Activated CD4-positive, alpha-beta T cell treated with anti-CD3 and anti-CD28 coated beads, Interleukin-2, amount 50 U/mL, for 4 hours (primary cell): ENCODE measurements around the gene SLC35F1.

ENCODE experiments used
- DNase-seq, 2 experiments: peaks; one replicate each; pipeline ENCODE4 v3.0.0-alpha.2; 2020

The SLC35F1 gene

DNA sequence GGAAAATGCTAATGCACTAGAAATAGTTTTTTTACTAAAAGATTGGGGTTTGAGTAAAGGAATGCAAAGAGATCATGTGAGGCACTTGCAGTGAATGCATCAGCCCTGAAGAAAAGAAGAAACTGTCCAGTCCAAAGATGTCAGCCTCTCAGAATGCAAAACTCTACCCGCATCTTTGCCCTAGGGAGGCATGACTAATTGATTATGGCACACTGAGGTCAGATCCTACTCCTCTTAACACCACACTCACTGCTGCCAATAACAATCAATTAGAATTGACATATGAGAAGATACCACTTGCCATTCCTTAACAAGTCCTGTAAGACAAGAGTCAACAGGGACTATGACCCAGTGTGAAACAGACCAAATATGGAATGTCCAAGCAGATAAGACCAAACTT lies 378.7 kb downstream of the SLC35F1 start:
- DNase-seq, result no peak

DNA sequence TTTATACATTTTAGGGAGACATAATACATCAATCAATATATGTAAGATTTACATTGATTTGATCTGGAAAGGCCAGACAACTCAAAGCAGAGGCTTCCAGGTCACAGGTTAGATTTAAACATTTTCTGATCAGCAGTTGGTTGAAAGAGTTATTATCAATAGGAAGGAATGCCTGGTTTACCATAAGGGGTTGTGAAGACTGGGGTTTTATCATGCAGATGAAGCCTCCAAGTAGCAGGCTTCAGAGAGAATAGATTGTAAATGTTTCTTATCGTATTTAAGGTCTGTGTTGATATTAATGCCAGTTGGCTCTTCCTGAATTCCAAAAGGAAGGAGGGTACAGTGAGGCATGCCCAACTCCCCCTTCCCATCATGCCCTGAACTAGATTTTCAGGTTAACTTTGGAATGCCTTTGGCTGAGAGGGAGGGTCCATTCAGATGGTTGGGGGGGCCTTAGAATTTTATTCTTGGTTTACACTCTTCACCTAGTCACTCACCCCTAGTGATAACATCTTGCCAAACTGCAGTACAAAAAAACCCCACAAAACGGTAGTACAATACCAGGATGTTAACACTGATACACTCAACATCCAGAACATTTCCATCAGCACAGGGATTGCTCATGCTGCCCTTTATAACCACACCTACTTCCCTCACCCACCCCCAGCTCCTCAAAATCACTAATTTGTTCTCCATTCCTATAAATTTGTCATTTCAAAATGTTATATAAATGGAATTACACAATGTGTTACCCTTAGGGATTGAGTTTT lies 381.5 kb downstream of the SLC35F1 start:
- no peak for DNase-seq

DNA sequence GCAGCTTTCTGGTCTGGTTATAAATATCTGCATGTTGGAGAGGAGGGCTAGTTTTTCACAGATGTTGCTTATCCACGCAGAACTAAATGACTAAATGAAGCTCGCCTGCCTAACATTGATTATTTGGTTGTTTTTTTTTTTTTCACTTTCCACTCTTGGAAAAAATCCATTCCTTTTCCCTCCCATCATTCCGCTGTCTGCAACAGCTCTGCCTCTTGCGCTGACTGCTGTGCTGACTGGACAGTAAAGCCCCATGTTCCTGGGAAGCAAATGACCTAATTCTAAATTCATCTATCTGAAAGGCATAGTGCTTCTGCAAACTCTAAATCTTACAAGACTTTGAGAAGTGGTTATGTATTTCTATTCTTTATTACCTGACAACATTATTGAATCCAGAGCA lies 385.5 kb downstream of the SLC35F1 start:
- DNase-seq, result no peak

DNA sequence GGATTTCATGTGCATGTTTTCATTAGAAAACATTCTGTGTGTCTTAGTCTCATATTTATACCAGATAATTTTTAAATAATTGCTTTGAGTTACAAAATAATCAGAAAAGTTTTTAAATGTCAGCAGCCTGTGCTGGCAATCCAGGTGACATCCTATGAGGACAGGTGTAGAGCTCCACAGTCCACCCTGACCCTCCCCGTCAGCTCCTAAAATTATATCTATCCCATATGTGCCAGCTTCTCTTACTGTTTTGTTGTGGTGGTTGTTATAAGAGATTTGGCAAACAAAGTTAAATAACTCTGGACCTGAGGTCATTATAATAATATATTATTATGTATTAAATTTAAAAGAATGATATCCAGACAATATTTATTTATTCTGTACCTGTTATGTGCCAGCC lies 387.8 kb downstream of the SLC35F1 start:
- no peak for DNase-seq

DNA sequence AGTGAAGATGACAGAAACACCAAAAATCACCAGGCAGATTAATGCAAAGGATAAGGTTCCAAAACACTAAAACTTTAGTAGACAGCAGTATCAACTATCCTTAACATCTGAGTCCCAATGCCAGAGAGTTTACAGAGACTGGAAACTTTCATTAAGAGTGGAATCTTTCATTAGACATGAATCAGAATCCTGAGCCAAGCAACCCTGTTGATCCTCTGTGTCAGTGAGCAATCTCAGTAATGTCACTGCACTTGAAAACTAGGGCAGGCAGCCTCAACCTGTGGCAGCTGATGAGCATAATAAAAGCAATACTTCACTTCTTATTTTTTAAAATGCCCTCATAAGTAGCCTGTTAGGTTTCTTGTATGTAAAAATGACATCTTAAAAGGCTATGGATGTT lies 388.3 kb downstream of the SLC35F1 start:
- no peak for DNase-seq

DNA sequence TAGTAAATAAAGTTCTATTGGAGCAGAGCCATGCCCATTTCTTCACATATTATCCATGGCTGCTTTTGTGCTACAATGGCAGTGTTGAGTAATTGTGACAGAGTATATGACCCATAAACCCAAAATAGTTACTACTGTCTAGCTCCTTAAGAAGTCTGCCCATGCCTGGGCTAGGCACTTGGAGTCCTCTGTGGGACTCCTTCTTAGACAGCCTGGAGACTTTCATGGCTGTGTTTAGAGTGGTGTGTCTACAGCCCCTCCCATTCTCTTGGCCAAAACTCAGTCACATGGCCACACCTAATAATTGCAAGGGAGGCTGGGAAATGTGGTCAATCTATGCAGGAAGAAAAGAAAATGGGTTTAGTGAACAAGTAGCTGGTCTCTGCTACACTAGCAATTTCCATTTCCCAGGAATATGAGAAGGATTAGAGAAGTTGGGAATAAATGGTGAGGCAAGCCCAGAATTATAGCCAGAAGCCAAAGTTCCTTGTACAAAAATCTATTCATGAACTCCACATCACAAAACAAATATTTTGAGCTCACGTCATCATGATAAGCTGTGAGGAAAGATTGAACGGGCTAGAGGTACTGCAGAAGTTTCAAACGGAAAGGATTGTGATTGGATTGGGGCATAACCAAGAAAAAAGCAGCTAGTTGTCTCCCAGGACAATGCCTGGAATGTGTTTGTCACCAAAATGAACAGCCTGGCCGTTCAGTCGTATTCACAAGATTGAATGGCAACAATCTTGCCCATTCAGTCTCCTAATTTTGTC lies 389.3 kb downstream of the SLC35F1 start:
- DNase-seq, result no peak

DNA sequence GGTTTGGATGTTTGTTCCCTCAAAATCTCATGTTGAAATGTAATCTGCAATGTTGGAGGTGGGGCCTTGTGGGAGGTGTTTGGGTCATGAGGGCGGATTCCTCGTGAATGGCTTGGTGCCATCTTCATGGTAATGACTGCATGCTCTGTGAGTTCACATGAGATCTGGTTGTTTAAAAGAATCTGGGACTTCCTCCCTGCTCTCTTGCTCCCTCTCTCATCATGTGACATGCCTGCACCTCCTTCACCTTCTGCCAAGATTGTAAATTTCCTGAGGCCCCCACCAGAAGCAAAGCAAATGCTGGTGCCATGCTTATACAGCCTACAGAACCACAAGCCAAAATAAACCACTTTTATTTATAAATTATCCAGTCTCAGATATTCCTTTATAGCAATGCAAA lies 390.8 kb downstream of the SLC35F1 start:
- no peak for DNase-seq

DNA sequence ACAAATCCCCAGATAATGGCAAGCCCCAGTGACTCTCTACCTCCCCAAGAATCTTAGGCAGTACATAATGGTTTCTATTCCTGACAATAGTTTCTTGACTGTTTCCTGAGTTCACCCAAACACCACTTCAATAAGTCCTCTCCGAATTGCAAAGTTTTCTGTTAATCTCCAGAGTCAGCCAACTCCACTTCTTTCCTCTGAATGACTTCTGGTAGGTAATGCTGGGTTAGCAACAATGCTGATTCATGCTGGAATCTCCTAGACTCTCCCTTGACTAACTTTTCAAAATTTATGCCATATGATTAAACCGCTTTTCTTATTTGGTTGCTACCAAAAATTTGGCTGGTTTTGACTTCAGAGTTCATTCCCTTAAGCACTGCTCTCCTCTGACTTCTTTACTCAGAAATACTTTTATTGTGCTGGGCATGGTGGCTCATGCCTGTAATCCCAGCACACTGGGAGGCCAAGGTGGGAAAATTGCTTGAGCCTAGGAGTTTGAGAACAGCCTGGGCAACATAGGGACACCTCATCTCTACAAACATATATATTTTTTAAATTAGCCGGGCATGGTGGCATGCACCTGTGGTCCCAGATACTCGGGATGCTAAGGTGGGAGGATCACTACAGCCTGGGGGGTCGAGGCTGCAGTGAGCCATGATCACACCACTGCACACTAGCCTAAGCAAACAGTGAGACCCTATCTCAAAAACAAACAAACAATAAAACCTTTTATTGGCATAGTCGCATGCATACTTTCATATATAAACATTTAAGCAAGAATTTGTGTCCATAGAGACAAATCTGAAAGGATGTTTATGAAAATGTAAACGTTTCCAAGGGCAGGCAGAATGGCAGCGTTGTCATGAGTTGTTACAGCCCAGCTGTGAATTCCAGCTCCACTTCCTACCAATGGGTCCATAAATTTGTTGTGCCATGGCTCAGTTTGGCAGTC lies 391.7 kb downstream of the SLC35F1 start:
- DNase-seq, result no peak

DNA sequence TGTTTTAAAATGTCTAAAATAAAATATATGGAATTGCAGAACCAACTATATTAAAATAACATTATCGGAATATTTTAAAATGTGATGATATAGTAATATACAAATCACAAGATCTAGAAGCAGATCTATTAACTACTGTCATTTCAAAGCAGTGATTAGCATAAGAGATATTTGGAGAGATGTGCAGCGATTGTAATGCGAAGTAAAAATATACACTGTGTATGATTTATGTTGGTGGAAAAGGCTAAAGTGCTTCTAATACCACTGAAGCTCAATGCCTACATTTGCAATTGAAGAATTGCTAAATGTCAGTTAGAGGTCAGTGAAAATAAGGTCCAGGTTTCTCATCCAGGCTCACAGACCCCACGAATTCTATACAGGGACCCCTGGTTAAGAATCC lies 392.4 kb downstream of the SLC35F1 start:
- no peak for DNase-seq

DNA sequence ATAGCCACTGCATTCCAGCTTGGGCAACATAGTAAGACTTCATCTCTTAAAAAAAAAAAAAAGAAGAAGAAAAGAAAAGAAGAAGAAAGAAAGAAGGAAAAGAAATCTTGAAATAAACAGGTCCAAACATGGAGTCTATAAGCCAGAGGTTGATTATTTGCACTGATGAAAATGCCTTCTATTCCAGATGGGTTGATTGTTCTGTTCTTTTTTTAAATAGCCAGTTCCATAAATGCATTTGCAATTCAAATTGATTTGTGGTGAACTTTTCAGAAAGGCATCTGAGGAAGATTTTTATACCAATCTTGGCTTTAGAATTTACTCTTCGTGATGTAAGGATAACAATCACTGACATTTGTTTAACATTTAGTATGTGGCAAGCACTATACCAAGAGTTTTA lies 397.3 kb downstream of the SLC35F1 start:
- DNase-seq, result no peak

DNA sequence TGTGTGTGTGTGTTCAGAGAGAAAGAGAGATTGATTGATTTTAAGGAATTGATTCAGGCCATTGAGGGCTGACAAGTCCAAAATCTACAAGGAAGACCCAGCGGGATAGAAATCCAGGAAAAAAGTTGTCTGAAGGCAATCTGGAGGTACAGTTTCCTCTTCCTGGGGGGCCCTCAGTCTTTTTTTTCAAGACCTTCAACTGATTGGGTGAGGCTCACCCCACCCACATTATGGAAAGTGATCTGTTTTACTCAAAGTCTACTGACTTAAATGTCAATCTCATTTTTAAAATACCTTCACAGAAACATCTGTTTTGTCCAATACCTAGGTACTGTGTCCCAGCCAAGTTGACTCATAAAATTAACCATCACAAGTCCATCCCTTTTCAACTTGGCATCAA lies 398.0 kb downstream of the SLC35F1 start:
- DNase-seq, result no peak

DNA sequence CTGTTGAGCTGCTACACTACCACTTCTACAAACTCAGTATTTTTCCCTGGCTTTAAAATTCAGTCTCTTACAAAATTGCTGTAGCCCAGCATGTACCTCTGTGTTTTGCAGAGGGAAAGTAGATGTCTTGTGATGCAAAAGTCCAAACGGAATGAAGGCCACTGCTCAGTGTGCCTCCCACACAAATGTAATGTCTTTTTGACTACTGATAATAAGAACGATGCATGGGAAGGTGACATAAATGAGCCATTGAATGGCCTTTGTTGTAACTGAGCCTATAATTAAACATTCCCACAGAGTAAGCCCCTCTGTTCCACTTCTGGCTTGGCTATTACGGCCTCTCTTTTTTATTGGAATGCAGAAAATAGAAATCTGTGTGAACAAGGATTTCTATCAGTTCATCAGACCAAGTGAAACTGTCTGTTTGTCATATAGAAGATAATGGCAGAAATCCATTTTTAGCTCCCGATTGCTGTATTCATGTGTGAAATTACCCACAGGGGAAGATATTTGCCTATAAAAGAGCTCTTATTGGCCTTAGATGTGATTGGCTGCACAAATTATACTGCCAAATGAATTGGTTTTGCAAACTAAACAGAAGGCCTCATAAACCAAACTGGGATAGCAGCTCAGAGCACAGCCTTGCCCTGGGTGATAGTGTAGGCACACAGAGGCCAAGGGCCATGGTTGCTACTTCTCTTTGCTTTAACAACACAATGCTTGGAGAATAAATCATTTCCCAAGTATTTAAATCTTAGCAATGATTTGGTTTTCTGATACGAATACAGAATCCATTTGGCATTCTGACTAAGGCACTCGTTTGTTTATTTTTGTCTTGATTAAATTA lies 399.6 kb downstream of the SLC35F1 start:
- DNase-seq, result no peak

DNA sequence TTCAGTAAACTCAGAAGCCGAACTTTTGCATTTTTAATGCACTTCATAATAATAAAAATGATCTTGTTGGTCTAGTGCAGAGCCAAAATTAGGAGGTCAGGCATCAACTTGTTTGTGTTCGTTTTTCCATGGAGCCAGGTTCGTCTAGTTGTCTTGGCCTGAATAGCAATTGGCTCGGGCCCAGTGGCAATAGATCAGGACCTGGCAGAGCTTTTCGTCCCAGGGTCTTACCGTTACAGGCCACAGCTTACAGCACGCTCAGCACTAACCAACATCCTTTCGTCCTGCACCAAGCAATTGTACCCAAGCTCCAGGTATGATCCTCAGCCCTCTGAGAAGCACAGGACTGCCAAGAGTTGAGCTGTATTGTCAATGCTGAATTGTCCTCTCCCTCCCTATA lies 400.5 kb downstream of the SLC35F1 start:
- DNase-seq, result no peak

DNA sequence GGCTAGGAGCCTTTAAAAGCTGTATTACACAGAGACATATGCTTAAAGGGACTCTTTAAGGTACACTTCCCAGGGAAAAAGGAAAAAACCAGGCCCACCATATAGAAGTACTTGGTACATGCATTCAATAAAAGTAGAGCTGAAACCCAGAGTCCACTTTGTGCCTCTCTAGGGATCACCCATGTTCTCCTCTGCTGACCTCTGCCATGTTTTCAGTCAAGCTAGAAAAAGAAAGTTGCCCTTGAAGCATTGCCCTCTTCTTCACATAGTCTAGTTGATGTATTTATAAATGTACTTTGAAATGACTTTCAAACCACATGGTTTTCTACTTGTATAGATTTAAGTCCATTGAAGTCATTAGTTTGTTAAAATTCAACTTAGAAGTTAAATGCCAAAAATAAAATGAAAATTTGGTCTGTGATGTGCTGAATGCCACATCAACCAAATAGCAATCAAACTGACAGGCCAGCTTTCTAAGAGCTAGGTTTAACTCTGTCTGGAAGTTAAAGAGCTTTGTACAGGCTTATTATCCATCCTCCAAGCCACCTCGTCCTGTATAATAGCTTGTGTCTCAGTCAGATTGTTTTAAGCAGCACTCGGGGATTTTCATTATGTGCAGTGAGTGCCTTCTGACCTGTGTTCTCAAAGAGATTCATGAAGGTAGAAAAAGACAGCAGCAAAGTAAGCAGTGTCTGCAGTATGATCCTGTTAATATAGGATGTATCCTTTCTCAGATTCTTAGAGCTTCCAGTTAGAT lies 402.5 kb downstream of the SLC35F1 start:
- no peak for DNase-seq

DNA sequence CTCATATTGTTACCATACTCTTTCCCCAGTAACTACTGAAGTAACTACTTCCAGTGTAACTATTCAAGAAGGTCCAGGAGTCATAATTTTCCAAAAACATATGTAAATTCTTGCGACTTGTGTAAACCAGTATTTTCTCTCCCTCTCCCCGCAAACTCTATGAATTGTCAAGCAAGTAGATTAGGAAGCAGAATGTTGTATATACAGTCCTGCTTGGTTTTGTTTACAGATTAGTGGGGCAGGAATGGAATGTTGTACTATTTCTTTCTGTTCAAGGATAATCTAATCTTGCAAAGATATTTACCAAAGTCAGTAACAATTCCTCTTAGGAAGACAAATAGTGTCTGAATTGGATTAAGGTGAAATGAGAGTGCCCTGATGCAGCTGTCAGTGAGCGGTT lies 406.1 kb downstream of the SLC35F1 start:
- no peak for DNase-seq

DNA sequence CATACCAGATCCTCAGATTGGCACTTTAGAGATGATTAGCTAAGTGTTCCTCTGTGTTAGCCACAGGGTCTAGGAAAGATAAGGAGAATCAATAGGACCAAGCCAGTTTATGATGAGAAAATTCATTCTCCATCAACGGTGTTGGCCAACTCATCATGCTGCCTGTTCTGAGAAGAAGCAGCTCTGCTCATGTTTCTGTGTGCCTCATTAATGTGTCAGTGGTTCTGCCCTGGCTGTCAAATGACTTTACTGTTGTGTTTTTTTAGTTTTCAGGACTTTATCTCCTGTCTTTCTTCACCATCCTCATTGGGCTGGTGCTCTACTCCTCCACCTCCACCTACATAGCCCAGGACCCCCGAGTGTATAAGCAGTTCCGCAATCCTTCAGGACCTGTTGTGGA lies 406.7 kb downstream of the SLC35F1 start:
- no peak for DNase-seq

DNA sequence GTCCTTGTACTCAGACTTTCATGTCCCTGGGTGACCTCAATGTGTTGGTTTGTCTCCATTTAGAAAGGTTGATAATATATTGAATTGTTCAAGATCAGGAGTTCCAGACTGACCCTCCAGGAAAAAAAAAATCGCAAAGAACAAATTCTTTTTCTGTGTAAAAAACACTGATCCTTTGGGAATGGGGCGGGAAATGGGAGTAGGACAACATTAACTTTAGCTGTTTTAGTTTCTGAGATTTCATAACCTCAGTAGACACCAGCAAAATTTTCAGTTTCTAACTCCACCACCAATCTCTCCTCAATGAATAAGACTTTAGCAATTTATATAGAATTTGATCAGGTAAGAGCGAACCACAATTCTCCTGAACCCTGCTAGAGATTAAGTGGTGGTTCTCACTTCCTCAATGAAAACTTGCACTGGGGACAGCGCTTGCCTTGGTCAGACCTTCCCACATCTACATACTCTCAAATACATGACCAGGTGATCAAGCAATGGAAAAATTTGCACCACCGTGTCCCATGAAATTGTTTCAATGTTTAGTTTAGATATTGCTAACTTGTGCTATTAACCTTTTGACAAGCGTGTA lies 409.8 kb downstream of the SLC35F1 start:
- DNase-seq, result no peak

DNA sequence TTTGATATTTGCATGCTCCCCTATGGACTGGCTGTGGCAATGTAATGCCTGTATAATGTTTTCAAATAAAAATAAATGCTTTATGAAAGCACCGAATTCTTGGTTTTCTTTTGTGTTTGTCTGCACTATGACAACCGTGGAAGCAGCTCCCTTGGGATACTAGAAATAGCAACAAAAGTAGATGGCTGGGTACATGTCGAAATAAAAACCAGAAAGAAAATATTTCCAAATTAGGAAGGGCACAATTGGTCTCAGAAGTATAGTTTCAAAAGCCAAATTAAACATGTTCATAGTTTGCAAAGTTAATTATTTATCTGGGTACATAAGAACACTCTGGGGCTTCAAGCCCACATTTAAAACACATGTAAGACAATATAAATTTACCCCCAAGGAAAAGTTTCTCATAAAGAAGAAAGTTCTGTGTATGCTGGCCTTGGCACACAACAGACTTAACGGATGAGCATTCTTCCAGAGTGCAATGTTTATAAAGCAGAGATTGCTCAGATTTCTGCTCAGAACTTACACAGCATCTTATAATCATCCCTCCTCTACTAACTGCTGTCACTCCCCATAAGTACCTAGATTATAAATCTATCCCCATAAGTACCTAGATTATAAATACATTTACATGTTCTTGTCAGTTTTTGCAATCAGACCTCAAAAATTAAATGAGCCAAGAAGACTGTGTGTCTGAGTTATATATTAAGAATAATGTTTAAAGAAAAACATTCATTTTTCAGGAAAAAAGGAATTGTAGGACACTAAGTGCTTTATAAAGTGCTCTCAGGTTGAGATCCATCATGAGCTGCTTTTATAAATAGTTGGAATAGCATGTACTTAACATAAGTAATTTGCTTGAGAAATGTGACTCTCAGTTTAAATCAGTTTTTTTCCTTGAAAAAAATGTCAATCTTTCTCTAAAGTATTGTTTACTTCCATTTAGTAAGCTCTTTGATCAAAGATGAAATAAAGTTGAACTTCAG lies 410.8 kb downstream of the SLC35F1 start:
- DNase-seq, result no peak

DNA sequence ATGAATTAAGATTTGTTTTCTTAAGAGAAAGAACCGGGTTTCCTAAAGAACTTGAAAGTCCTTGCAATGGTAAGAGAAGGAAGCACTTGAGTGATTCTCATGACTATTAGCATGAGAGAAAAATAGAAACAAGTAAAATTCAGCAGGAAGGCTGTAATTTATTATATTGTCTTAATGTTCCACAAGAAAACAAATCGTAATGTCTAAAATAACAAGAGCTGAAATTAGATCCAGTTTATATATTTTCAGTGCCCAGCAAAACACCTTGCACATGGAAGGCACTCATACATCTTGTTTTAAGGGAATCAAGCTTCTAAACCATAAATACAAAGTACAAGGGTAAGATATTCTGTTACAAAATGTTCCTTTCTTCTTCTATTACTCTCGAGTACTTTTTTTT lies 411.6 kb downstream of the SLC35F1 start:
- DNase-seq, result no peak

DNA sequence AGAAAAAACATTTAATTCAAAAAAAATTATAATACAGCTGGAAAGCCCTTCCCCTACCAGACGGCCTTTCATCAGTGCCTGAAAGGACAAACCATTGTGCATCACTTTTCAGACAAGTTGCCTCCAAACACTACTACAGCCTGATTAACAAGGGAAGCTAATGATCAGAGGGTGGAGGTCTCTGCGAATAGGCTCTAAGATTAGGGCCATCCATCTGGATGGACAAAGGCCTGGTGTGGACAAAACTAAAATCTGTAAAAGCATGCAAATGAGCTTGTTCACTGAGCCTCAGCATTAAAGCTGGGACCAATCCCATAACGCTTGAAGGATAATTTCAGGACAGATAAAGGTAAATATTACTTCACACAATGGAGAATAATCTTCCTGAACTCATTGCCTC lies 412.4 kb downstream of the SLC35F1 start:
- no peak for DNase-seq
